IMR-90 (cell line): ENCODE results near the gene MTR. TPM values are rescaled to one million over a fixed set of nuclear protein-coding genes. Genes with fewer than 3 reads are reported as not detected.

ENCODE experiments used
- ATAC-seq: fragments of 200-7000 bp; cut with Tn5 transposase; 2 replicates; pipeline ENCODE4 v1.9.1; 2020; ENCODE audit warnings: low read depth, mild to moderate bottlenecking, moderate library complexity
- BruUV-seq: library from RNA; stranded (reverse); fragments of 400-500 nt; replicated peaks from 2 replicates; lab custom pipeline; 2021; lab: Mats Ljungman, UMichigan
- CTCF ChIA-PET: fragments of 300-600 bp; formaldehyde crosslinking; extraction: SDS; loops from one replicate; lab custom pipeline; 2021; ENCODE audit warnings: antibody characterized with exemption; lab: Yijun Ruan, JAX
- POLR2A ChIA-PET: fragments of 300-600 bp; sonication (Branson Sonifier 250); formaldehyde crosslinking; loops from one replicate; lab custom pipeline; 2022; ENCODE audit warnings: antibody characterized with exemption; ENCODE audit not compliant: unreplicated experiment; lab: Charles Lee
- DNase-seq: peaks from one replicate; pipeline ENCODE4 v3.0.0; 2013
- H2AFZ ChIP-seq: replicated peaks from 2 replicates; pipeline ENCODE3; 2013; ENCODE audit warnings: low read length, mild to moderate bottlenecking; ENCODE audit not compliant: poor library complexity
- H2AK5ac ChIP-seq: 2 replicates; pipeline ENCODE4 v1.6.1; 2013; ENCODE audit warnings: low read depth, low read length, inconsistent platforms
- H2AK9ac ChIP-seq: replicated peaks from 2 replicates; pipeline ENCODE3; 2013; ENCODE audit warnings: mild to moderate bottlenecking, low read depth, low read length, moderate library complexity; ENCODE audit not compliant: poor library complexity
- H2BK120ac ChIP-seq: 2 replicates; pipeline ENCODE4 v1.6.1; 2013; ENCODE audit warnings: low read depth, low read length, inconsistent platforms
- H2BK15ac ChIP-seq: 3 replicates; pipeline ENCODE4 v1.6.1; 2013; ENCODE audit warnings: low read depth, low read length, inconsistent platforms
- H2BK20ac ChIP-seq: 2 replicates; pipeline ENCODE4 v1.6.1; 2013; ENCODE audit warnings: low read depth, mild to moderate bottlenecking, inconsistent platforms, low read length, moderate library complexity
- H2BK5ac ChIP-seq: 2 replicates; pipeline ENCODE4 v1.6.1; 2013; ENCODE audit warnings: mild to moderate bottlenecking, low read depth, low read length, inconsistent platforms; ENCODE audit not compliant: poor library complexity, severe bottlenecking
- H3K14ac ChIP-seq: replicated peaks from 2 replicates; pipeline ENCODE4 v1.6.1; 2013; ENCODE audit warnings: low read depth, low read length, inconsistent platforms
- H3K18ac ChIP-seq: 2 replicates; pipeline ENCODE4 v1.6.1; 2013; ENCODE audit warnings: low read depth, low read length, control low read depth
- H3K23ac ChIP-seq: 2 replicates; pipeline ENCODE4 v1.6.1; 2013; ENCODE audit warnings: low read depth, low read length, inconsistent platforms
- H3K27ac ChIP-seq: 2 replicates; pipeline ENCODE4 v1.5.1; 2013; ENCODE audit warnings: mild to moderate bottlenecking, control low read depth, low read length; ENCODE audit not compliant: insufficient read depth
- H3K27me3 ChIP-seq: 2 replicates; pipeline ENCODE4 v1.6.1; 2013; ENCODE audit warnings: low read length; ENCODE audit not compliant: control insufficient read depth, insufficient read depth
- H3K36me3 ChIP-seq: 2 replicates; pipeline ENCODE4 v1.6.1; 2013; ENCODE audit warnings: low read length, mixed read lengths; ENCODE audit not compliant: control insufficient read depth, insufficient read depth
- H3K4ac ChIP-seq: 2 replicates; pipeline ENCODE4 v1.6.1; 2013; ENCODE audit warnings: low read depth, low read length, inconsistent platforms
- H3K4me1 ChIP-seq: 2 replicates; pipeline ENCODE4 v1.6.1; 2013; ENCODE audit warnings: low read length, mixed read lengths; ENCODE audit not compliant: control insufficient read depth, insufficient read depth
- H3K4me2 ChIP-seq: 2 replicates; pipeline ENCODE4 v1.6.1; 2013; ENCODE audit warnings: low read depth, mild to moderate bottlenecking, control low read depth, low read length, moderate library complexity
- H3K4me3 ChIP-seq: 2 replicates; pipeline ENCODE4 v1.5.1; 2013; ENCODE audit warnings: low read depth, mild to moderate bottlenecking, control low read depth, low read length, moderate library complexity; ENCODE audit not compliant: insufficient read depth
- H3K56ac ChIP-seq: 2 replicates; pipeline ENCODE4 v1.6.1; 2013; ENCODE audit warnings: low read length, inconsistent platforms; ENCODE audit not compliant: insufficient read depth; ENCODE audit errors: extremely low read depth
- H3K79me1 ChIP-seq, 2 experiments: 2 replicates each; pipeline ENCODE4 v1.6.1; 2013; ENCODE audit warnings: low read length in 2 of 2, inconsistent platforms in 1 of 2, low read depth in 1 of 2
- H3K9ac ChIP-seq: 2 replicates; pipeline ENCODE4 v1.6.1; 2013; ENCODE audit warnings: low read depth, low read length, control low read depth
- H3K9me1 ChIP-seq: 2 replicates; pipeline ENCODE4 v1.6.1; 2013; ENCODE audit warnings: low read length, inconsistent platforms; ENCODE audit not compliant: insufficient read depth
- H3K9me3 ChIP-seq: 2 replicates; pipeline ENCODE4 v1.6.1; 2013; ENCODE audit warnings: low read length; ENCODE audit not compliant: control insufficient read depth, insufficient read depth
- H4K20me1 ChIP-seq: 2 replicates; pipeline ENCODE4 v1.6.1; 2013; ENCODE audit warnings: low read length, inconsistent platforms; ENCODE audit not compliant: insufficient read depth
- H4K5ac ChIP-seq: 2 replicates; pipeline ENCODE4 v1.6.1; 2013; ENCODE audit warnings: mild to moderate bottlenecking, low read depth, low read length, control low read depth
- H4K8ac ChIP-seq, 2 experiments: 2 replicates each; pipeline ENCODE4 v1.6.1; 2013; ENCODE audit warnings: low read depth in 2 of 2, low read length in 2 of 2, control low read depth in 1 of 2, inconsistent platforms in 1 of 2
- H4K91ac ChIP-seq: 2 replicates; pipeline ENCODE4 v1.6.1; 2013; ENCODE audit warnings: low read depth, low read length, inconsistent platforms; ENCODE audit not compliant: insufficient read depth
- BHLHE40 ChIP-seq: fragments of 150-350 bp; IDR thresholded peaks from 2 replicates; pipeline ENCODE4 v1.6.1; 2016; ENCODE audit warnings: mild to moderate bottlenecking, low read depth, low read length
- CEBPB ChIP-seq: IDR thresholded peaks from 2 replicates; pipeline ENCODE4 v1.6.1; 2012; ENCODE audit warnings: low read depth, low read length, improper control_type of control experiment
- CHD1 ChIP-seq: IDR thresholded peaks from 2 replicates; pipeline ENCODE4 v1.6.1; 2012; ENCODE audit warnings: low read depth, low read length, improper control_type of control experiment
- FOS ChIP-seq: fragments of 150-350 bp; IDR thresholded peaks from 2 replicates; pipeline ENCODE4 v1.6.1; 2016; ENCODE audit warnings: low read depth, low read length
- MAFK ChIP-seq: IDR thresholded peaks from 2 replicates; pipeline ENCODE4 v1.6.1; 2012; ENCODE audit warnings: low read depth, low read length, improper control_type of control experiment
- MAZ ChIP-seq: IDR thresholded peaks from 2 replicates; pipeline ENCODE4 v1.6.1; 2012; ENCODE audit warnings: low read depth, mild to moderate bottlenecking, low read length, improper control_type of control experiment, moderate library complexity, borderline replicate concordance
- MXI1 ChIP-seq: IDR thresholded peaks from 2 replicates; pipeline ENCODE4 v1.6.1; 2012; ENCODE audit warnings: low read depth, mild to moderate bottlenecking, low read length, moderate library complexity, borderline replicate concordance
- NFE2L2 ChIP-seq: fragments of 150-350 bp; IDR thresholded peaks from 2 replicates; pipeline ENCODE4 v1.6.1; 2016; ENCODE audit warnings: low read depth, mild to moderate bottlenecking, low read length
- POLR2A ChIP-seq: IDR thresholded peaks from 2 replicates; pipeline ENCODE4 v1.6.1; 2012; ENCODE audit warnings: mild to moderate bottlenecking, low read depth, low read length
- RAD21 ChIP-seq: IDR thresholded peaks from 2 replicates; pipeline ENCODE4 v1.6.1; 2012; ENCODE audit warnings: low read length, improper control_type of control experiment
- RCOR1 ChIP-seq: IDR thresholded peaks from 2 replicates; pipeline ENCODE4 v1.6.1; 2012; ENCODE audit warnings: mild to moderate bottlenecking, low read length, improper control_type of control experiment; ENCODE audit not compliant: insufficient replicate concordance
- RFX5 ChIP-seq: IDR thresholded peaks from 2 replicates; pipeline ENCODE4 v1.8.0; 2012; ENCODE audit warnings: low read depth, mild to moderate bottlenecking, low read length, moderate library complexity
- SMC3 ChIP-seq: fragments of 150-350 bp; IDR thresholded peaks from 2 replicates; pipeline ENCODE4 v1.6.1; 2016; ENCODE audit warnings: low read depth, mild to moderate bottlenecking, antibody characterized with exemption, low read length, moderate library complexity
- WGBS, 2 experiments: methylation state at CpG; one replicate each; pipeline versions ENCODE4 v1.1.5 to v1.1.7; 2013; ENCODE audit warnings: missing lambda C conversion rate in 2 of 2; ENCODE audit not compliant: insufficient read length in 1 of 2; ENCODE audit errors: extremely low coverage in 2 of 2; 5-methylcytosine and 5-hydroxymethylcytosine counted together
- dilution Hi-C: fragments of 300-500 bp; cut with HindIII; formaldehyde crosslinking; loops from one replicate; pipeline ENCODE4 v1.14.3; 2018; ENCODE audit warnings: low sequenced_read_pairs; ENCODE audit not compliant: unreplicated experiment
- in situ Hi-C: fragments of 300-500 bp; cut with MboI; formaldehyde crosslinking; loops from 3 replicates; pipeline ENCODE4 v1.14.3; 2019; ENCODE audit warnings: low sequenced_read_pairs, inconsistent platforms, mixed read lengths
- intact Hi-C: fragments of 100-400 bp; cut with micrococcal nuclease; formaldehyde crosslinking; loops from 2 replicates; pipeline ENCODE4 v1.10.0; 2022
- polyA plus RNA-seq, 3 experiments: library from polyadenylated mRNA; depleted of rRNA; stranded (reverse); fragments of >200 nt; gene quantifications; 2 replicates each; pipeline ENCODE4 v1.2.3, GENCODE V29; 2012; ENCODE audit warnings: low replicate concordance in 1 of 3
- total RNA-seq: library from RNA; depleted of rRNA; stranded (reverse); fragments of >200 nt; gene quantifications from 2 replicates; pipeline ENCODE4 v1.2.3, GENCODE V29; 2012
- TF ChIP-seq, protein P1 (sequence below): fragments of 150-350 bp; IDR thresholded peaks from 2 replicates; pipeline ENCODE4 v1.6.1; 2017; ENCODE audit warnings: mild to moderate bottlenecking, antibody characterized with exemption, low read length, low read depth
- TF ChIP-seq, protein P2 (sequence below): conservative IDR thresholded peaks from 2 replicates; pipeline ENCODE4 v1.5.1; 2012; ENCODE audit warnings: mild to moderate bottlenecking, low read depth, low read length, improper control_type of control experiment
- TF ChIP-seq, protein P3 (sequence below): fragments of 150-350 bp; IDR thresholded peaks from 2 replicates; pipeline ENCODE4 v1.6.1; 2016; ENCODE audit warnings: low read depth, mild to moderate bottlenecking, low read length, moderate library complexity, borderline replicate concordance

MTR gene
- total and polyA plus RNA-seq, 2 of the 4 experiments (the other 2 are of a cell fraction): 7.7 to 31.0 TPM

DNA sequence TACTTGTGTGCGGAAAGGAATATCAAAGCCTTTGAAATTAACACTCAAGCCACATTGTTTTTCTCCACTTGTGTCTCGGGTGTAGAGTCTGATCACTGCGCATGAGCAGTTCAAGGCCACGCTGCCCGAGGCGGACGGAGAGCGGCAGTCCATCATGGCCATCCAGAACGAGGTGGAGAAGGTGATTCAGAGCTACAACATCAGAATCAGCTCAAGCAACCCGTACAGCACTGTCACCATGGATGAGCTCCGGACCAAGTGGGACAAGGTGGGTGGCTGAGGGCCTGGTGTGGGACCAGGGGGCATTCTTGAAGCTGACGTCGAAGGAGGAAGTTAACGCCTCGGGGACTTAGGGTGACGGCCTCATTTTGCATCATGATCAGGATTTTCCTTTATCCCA lies 43.7 kb upstream of the MTR start:
- intact Hi-C loops (loop anchor here (10.0 kb wide), 1 partner anchor 137 kb away; no protein-coding TSS in a partner anchor), in situ Hi-C loops (loop anchor here (10.0 to 25.0 kb wide), 2 partner anchors 636 to 813 kb away; no protein-coding TSS in a partner anchor), dilution Hi-C loops (no loop called here)
- ATAC-seq (no peak), DNase-seq (no peak)
- no peak overlapping the region for H3K4ac ChIP-seq
- H2AK9ac ChIP-seq: no peak overlapping the region
- H2BK15ac ChIP-seq: no peak overlapping the region
- no TSS peak for BruUV-seq
- CTCF ChIA-PET: interaction anchor here (1.4 kb wide), 1 partner anchor 8 kb away, joined by 3 read pairs; no protein-coding TSS in a partner anchor
- H4K20me1 ChIP-seq: no peaks in the 10 kb centered on the region
- H3K56ac ChIP-seq: no peak overlapping the region
- no peaks in the 10 kb centered on the region for H3K9me3 ChIP-seq
- H3K4me2 ChIP-seq: no peak overlapping the region
- H4K8ac ChIP-seq: no peak overlapping the region
- no peak overlapping the region for H3K9ac ChIP-seq
- no peak overlapping the region for H2BK120ac ChIP-seq
- no peaks in the 10 kb centered on the region for H3K9me1 ChIP-seq
- H4K91ac ChIP-seq: no peak overlapping the region
- no peak overlapping the region for H3K23ac ChIP-seq
- H3K14ac ChIP-seq: no peak overlapping the region
- H2BK5ac ChIP-seq: no peak overlapping the region
- H3K27ac ChIP-seq: no peak overlapping the region
- H2AFZ ChIP-seq: no peak overlapping the region
- no peak overlapping the region for H3K18ac ChIP-seq
- H2BK20ac ChIP-seq: no peak overlapping the region
- H3K79me1 ChIP-seq: no peaks in the 10 kb centered on the region
- H2AK5ac ChIP-seq: no peak overlapping the region
- WGBS, 2 experiments: no CpG with 5 or more reads among the region's 16 CpGs
- TF ChIP-seq RFX5: no peak
- TF ChIP-seq NFE2L2: no peak
- no peak for TF ChIP-seq MXI1
- no peak for TF ChIP-seq FOS
- TF ChIP-seq MAZ: no peak
- no peak for TF ChIP-seq POLR2A
- TF ChIP-seq SMC3: no peak
- TF ChIP-seq, protein P1, sequence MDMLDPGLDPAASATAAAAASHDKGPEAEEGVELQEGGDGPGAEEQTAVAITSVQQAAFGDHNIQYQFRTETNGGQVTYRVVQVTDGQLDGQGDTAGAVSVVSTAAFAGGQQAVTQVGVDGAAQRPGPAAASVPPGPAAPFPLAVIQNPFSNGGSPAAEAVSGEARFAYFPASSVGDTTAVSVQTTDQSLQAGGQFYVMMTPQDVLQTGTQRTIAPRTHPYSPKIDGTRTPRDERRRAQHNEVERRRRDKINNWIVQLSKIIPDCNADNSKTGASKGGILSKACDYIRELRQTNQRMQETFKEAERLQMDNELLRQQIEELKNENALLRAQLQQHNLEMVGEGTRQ: no peak
- TF ChIP-seq, protein P2, sequence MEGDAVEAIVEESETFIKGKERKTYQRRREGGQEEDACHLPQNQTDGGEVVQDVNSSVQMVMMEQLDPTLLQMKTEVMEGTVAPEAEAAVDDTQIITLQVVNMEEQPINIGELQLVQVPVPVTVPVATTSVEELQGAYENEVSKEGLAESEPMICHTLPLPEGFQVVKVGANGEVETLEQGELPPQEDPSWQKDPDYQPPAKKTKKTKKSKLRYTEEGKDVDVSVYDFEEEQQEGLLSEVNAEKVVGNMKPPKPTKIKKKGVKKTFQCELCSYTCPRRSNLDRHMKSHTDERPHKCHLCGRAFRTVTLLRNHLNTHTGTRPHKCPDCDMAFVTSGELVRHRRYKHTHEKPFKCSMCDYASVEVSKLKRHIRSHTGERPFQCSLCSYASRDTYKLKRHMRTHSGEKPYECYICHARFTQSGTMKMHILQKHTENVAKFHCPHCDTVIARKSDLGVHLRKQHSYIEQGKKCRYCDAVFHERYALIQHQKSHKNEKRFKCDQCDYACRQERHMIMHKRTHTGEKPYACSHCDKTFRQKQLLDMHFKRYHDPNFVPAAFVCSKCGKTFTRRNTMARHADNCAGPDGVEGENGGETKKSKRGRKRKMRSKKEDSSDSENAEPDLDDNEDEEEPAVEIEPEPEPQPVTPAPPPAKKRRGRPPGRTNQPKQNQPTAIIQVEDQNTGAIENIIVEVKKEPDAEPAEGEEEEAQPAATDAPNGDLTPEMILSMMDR: no peak
- TF ChIP-seq, protein P3, sequence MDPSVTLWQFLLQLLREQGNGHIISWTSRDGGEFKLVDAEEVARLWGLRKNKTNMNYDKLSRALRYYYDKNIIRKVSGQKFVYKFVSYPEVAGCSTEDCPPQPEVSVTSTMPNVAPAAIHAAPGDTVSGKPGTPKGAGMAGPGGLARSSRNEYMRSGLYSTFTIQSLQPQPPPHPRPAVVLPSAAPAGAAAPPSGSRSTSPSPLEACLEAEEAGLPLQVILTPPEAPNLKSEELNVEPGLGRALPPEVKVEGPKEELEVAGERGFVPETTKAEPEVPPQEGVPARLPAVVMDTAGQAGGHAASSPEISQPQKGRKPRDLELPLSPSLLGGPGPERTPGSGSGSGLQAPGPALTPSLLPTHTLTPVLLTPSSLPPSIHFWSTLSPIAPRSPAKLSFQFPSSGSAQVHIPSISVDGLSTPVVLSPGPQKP: no peak
- TF ChIP-seq CEBPB: no peak
- TF ChIP-seq CHD1: no peak
- no peak for TF ChIP-seq RCOR1
- TF ChIP-seq RAD21: no peak
- TF ChIP-seq MAFK: no peak
- TF ChIP-seq BHLHE40: no peak
- no peaks in the 10 kb centered on the region for H3K36me3 ChIP-seq
- POLR2A ChIA-PET: no interaction called here
- no peaks in the 10 kb centered on the region for H3K27me3 ChIP-seq
- H4K5ac ChIP-seq: no peak overlapping the region
- H3K4me1 ChIP-seq: no peaks in the 10 kb centered on the region
- H3K4me3 ChIP-seq: no peak overlapping the region
